Stimulated activated CD8-positive, alpha-beta memory T cell treated with anti-CD3 and anti-CD28 coated beads, Interleukin-12 subunit alpha, Interleukin-12 subunit beta, amount 100 ng/mL, for 4 hours (primary cell): ENCODE measurements around the gene UNKL.

ENCODE experiments used
- DNase-seq: peaks from one replicate; pipeline ENCODE4 v3.0.0-alpha.2; 2020; ENCODE audit warnings: low read depth

UNKL gene

GRCh38 chr16:1325673-1326371 is 88.7 kb downstream of the UNKL start:
- DNase-seq, result no peak

- no peak for DNase-seq
Measured at GRCh38 chr16:1325261-1325660, 89.2 kb downstream of the UNKL start.

- DNase-seq, result no peak
Measured at GRCh38 chr16:1324286-1324826, 90.1 kb downstream of the UNKL start.

- no peak for DNase-seq
Measured at GRCh38 chr16:1323296-1324239, 90.9 kb downstream of the UNKL start.

GRCh38 chr16:1322407-1322806 is 92.1 kb downstream of the UNKL start:
- no peak for DNase-seq

GRCh38 chr16:1320658-1321240 is 93.8 kb downstream of the UNKL start:
- DNase-seq, result no peak

GRCh38 chr16:1320097-1320496 is 94.4 kb downstream of the UNKL start:
- DNase-seq, result no peak

GRCh38 chr16:1319041-1319440 is 95.5 kb downstream of the UNKL start:
- DNase-seq, result no peak

GRCh38 chr16:1318268-1318545 is 96.3 kb downstream of the UNKL start:
- no peak for DNase-seq

- DNase-seq, result no peak
Measured at GRCh38 chr16:1317479-1318267, 96.8 kb downstream of the UNKL start.

- no peak for DNase-seq
Measured at GRCh38 chr16:1316033-1316405, 98.5 kb downstream of the UNKL start.

GRCh38 chr16:1315081-1316032 is 99.1 kb downstream of the UNKL start:
- no peak for DNase-seq

- DNase-seq, result no peak
Measured at GRCh38 chr16:1314399-1315068, 100.0 kb downstream of the UNKL start.

GRCh38 chr16:1313721-1314369 is 100.7 kb downstream of the UNKL start:
- DNase-seq, result no peak
